Left ventricle myocardium inferior (tissue), 1 donor: ENCODE results near the gene COTL1. TPM values are rescaled to one million over a fixed set of nuclear protein-coding genes. Genes with fewer than 3 reads are reported as not detected.

ENCODE experiments used
- DNase-seq: peaks from one replicate; pipeline ENCODE4 v3.0.0-alpha.2; 2020
- H3K27ac ChIP-seq: fragments of 200-600 bp; replicated peaks from 2 replicates; pipeline ENCODE4 v1.8.0; 2021
- H3K27me3 ChIP-seq: fragments of 200-600 bp; 2 replicates; pipeline ENCODE4 v1.8.0; 2021; ENCODE audit warnings: low read depth
- H3K36me3 ChIP-seq: fragments of 200-600 bp; 2 replicates; pipeline ENCODE4 v1.8.0; 2021
- H3K4me1 ChIP-seq: fragments of 200-600 bp; 2 replicates; pipeline ENCODE4 v1.8.0; 2021
- H3K4me3 ChIP-seq: fragments of 200-600 bp; 2 replicates; pipeline ENCODE4 v1.8.0; 2021; ENCODE audit warnings: mild to moderate bottlenecking, moderate library complexity
- H3K9me3 ChIP-seq: fragments of 200-600 bp; replicated peaks from 2 replicates; pipeline ENCODE4 v1.8.0; 2021
- intact Hi-C: fragments of 100-400 bp; cut with micrococcal nuclease; formaldehyde crosslinking; loops from one replicate; pipeline ENCODE4 v1.11.0; 2022
- total RNA-seq: library from RNA; stranded (reverse); fragmentation: NEBNext Ultra II Directional; extraction: Animal tissue kit (Norgen Biotek cat#: 25700); gene quantifications from one replicate; pipeline ENCODE4 v1.2.1, GENCODE V29; 2021
- TF ChIP-seq, protein P1 (sequence below): fragments of 200-600 bp; IDR thresholded peaks from 2 replicates; pipeline ENCODE4 v1.8.0; 2021; ENCODE audit warnings: antibody characterized with exemption, mild to moderate bottlenecking, borderline replicate concordance
- donor health status: DM: no; HTN: yes; CAD: no; lungs with severe emphysema.

COTL1 gene
- total RNA-seq, 1 donor from 2014 or later: 13.3 TPM

DNA sequence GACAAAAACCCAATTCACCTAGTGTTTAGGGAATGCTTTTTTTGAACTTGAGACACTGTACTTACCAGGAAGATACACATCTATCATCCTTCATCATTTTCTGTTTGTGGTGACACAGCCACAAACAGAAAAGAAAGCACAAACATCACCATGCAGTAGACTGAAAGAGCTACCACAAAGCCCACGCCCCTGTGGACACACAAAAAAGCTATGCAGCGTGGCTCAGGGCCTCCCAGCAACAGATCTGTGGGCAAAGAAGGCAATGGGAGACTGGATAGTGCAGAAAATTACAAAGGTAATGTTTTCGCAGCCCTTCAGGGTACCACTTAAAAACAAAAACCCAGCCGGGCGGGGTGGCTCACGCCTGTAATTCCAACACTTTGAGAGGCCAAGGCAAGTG is 9.6 kb downstream of the COTL1 start:
- H3K4me3 ChIP-seq: no peak overlapping the region

DNA sequence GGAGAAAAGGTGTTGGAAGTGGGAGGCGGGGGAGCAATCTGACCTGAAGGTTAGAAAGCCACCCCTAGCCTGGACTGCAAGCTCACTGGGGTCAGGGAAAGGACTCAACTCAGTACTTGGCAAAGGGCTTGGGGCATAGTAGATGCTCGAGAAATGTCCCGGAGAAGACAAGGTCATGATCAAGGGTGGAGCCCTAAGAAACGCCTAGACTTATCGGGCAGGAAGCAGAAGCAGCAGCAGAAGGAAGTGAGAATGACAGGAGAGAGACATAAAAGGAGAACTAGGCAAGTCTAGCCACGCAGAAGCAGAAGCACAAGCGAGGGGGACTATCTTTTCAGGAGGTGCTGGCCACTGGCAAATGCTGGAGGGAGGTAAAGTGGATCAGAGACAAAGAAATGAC is 10.2 kb downstream of the COTL1 start:
- Histone ChIP-seq H3K9me3 (peaks cover 9% of the 10 kb centered on the region), H3K27ac (no peak overlapping the region), H3K36me3 (no peaks in the 10 kb centered on the region), H3K27me3 (no peaks in the 10 kb centered on the region), H3K4me1 (peaks cover 13% of the 10 kb centered on the region), H3K4me3 (no peak overlapping the region)
- TF ChIP-seq, protein P1, sequence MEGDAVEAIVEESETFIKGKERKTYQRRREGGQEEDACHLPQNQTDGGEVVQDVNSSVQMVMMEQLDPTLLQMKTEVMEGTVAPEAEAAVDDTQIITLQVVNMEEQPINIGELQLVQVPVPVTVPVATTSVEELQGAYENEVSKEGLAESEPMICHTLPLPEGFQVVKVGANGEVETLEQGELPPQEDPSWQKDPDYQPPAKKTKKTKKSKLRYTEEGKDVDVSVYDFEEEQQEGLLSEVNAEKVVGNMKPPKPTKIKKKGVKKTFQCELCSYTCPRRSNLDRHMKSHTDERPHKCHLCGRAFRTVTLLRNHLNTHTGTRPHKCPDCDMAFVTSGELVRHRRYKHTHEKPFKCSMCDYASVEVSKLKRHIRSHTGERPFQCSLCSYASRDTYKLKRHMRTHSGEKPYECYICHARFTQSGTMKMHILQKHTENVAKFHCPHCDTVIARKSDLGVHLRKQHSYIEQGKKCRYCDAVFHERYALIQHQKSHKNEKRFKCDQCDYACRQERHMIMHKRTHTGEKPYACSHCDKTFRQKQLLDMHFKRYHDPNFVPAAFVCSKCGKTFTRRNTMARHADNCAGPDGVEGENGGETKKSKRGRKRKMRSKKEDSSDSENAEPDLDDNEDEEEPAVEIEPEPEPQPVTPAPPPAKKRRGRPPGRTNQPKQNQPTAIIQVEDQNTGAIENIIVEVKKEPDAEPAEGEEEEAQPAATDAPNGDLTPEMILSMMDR: no peak
- DNase-seq: no peak
- intact Hi-C loops: no loop called here

More for the DNA sequence above, 9.6 kb downstream of the COTL1 start:
- intact Hi-C loops: no loop called here
- no peaks in the 10 kb centered on the region for H3K36me3 ChIP-seq
- peaks cover 13% of the 10 kb centered on the region for H3K4me1 ChIP-seq
- no peak overlapping the region for H3K27ac ChIP-seq
- no peaks in the 10 kb centered on the region for H3K27me3 ChIP-seq
- TF ChIP-seq, protein P1: no peak
- H3K9me3 ChIP-seq: peaks cover 9% of the 10 kb centered on the region
- no peak for DNase-seq

DNA sequence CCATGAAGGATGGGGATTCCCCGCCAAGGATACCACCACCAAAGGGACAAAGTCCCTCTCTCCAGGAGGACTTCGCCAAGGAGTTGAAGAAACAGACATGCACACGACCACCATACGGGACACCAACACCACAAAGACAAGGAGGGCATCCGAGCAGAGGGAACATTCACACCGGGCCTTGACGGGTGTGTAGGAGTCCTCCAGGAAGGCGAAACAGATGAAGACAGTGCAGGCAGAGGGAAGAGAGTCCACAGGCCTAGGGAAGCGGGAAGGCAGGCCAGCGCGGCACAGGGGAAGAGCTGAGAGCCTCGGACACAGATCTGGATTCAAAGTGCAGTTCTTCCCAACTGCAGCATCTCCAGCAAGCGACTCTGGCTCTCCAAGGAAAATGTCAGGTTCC is 10.8 kb downstream of the COTL1 start:
- TF ChIP-seq, protein P1: no peak
- Histone ChIP-seq H3K27me3 (no peaks in the 10 kb centered on the region), H3K4me3 (no peak overlapping the region), H3K4me1 (peaks cover 12% of the 10 kb centered on the region), H3K27ac (no peak overlapping the region), H3K9me3 (peaks cover 9% of the 10 kb centered on the region), H3K36me3 (no peaks in the 10 kb centered on the region)
- DNase-seq: no peak
- intact Hi-C loops: no loop called here

DNA sequence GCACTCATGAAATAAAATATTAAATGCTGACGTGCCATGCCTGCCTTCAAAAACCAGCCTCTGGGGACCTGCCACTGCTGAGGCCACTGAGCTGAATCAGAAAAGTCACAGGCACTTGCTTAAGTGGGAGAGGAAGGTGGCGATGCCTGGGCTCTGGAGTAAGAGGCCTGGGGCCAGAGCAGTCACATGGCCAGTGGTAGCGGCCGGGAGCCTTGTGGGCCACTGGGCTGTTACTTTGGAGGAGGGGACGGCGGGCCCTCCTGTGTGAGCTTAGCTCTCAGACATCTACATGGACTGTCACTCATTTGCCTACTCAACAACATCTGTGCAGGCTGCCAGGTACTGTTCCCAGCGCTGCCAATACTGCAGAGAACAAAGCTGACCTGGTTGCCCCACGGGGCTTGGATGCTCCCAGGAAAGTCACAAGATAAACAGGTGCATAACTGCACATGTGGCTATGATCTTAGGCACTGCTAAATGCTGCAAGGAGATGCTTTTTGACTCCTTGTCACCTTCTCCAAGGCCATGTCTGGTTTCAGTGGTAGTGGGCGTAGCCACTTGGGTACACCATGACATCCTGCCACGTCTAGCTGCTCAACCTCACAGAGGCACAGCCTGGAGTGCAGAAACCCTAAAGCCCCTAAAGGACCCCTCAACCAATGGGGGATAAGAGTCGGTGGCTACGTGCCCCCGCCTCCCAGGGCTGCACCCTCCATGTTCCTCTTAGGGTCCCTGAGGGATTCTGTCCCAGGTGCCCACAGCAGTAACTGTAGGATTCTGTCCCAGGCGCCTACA is 11.6 kb downstream of the COTL1 start:
- no peak for DNase-seq
- H3K4me3 ChIP-seq: no peak overlapping the region
- H3K9me3 ChIP-seq: peaks cover 9% of the 10 kb centered on the region
- TF ChIP-seq, protein P1: no peak
- H3K36me3 ChIP-seq: no peaks in the 10 kb centered on the region
- no peaks in the 10 kb centered on the region for H3K27me3 ChIP-seq
- no peak overlapping the region for H3K27ac ChIP-seq
- intact Hi-C loops: no loop called here
- H3K4me1 ChIP-seq: peaks cover 9% of the 10 kb centered on the region

DNA sequence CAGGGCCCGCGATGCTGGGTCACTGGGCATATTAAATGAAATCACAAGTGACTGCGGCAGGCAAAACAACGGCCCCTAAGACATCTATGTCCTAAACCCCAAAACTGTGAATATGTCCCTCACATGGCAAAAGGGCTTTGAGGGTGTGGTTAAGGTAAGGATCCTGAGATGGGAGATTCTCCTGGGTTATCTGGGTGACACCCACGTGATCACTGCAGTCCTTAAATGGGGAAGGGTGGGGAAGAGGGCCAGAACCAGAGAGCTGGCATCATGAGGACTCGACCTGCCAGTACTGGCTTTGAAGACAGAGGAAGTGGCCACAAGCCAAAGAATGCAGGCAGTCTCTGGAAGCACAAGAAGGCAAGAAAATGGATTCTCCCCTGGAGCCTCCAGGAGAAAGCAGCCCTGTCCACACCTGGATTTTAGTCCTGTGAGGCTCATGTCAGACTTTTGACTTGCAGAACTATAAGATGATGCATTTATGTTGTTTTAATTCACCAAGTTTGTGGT is 12.5 kb downstream of the COTL1 start:
- H3K4me1 ChIP-seq: peaks cover 10% of the 10 kb centered on the region

More for the DNA sequence above, 12.5 kb downstream of the COTL1 start:
- no peak overlapping the region for H3K4me3 ChIP-seq
- intact Hi-C loops: no loop called here
- TF ChIP-seq, protein P1: no peak
- H3K27me3 ChIP-seq: no peaks in the 10 kb centered on the region
- peaks cover 9% of the 10 kb centered on the region for H3K9me3 ChIP-seq
- H3K36me3 ChIP-seq: no peaks in the 10 kb centered on the region
- no peak overlapping the region for H3K27ac ChIP-seq
- DNase-seq: no peak
